ENCODE measurements around the gene TAF4.
"Not testable (repeated sequence)": the region's sequence is repeated elsewhere in the genome, so short reads cannot be mapped to it uniquely, and the experiment has no call there.

TAF4 gene

DNA sequence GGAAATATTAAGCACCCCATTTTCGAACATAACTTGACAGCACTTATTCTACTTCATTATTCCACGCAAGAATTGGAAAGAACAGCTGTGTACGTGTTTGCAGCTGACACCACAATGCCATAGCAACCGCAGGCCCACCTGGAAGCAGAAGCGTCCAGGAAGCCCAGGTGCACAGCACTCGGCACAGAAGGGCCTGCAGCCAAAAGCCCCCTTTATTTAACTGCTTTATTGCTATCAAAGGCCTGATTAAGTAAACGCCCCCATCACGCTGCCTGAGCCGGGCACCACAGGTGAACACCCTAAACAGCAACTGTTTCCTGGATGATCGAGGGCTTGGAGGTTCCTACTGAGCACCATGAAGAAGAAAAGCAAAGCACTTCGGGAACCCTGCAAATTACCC is 6.3 kb downstream of the TAF4 start:
- Mint-ChIP-seq H3K36me3 (ENCODE audit: insufficient read depth) (peaks cover 19% of the 10 kb centered on the region), H3K4me1 (ENCODE audit: low read depth in 2 of 2) (peaks cover 46 to 62% of the 10 kb centered on the region in 2 donors), H3K9me3 (no peaks in the 10 kb centered on the region), H3K27me3 (no peaks in the 10 kb centered on the region), H3K27ac (peak overlapping the region in 1 of 2 donors; percentile 80), H3K4me3 (no peak overlapping the region)
- DNase-seq (no peak), ATAC-seq (replicated peaks) (no peak)

DNA sequence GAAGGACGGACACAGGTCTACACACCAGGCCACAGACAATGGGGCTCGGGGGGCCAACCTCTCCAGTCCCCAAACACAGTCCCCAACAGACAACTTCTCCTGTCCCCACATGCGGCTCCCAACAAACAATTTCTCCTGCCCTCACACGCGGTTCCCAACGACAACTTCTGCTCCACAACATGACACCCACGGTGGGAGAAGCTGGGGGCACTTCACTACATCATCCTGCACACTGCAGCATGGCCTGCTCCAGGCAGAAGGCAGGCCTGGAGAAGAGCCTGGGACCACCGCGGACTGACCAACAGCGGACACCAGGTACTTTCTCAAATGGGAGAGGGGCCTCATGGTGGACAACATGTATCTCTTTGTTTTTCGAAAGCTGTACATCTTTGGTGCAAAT is 6.7 kb downstream of the TAF4 start:
- Mint-ChIP-seq H3K27ac (no peak overlapping the region), H3K36me3 (ENCODE audit: insufficient read depth) (peaks cover 16% of the 10 kb centered on the region), H3K4me3 (no peak overlapping the region), H3K27me3 (no peaks in the 10 kb centered on the region), H3K9me3 (no peaks in the 10 kb centered on the region), H3K4me1 (ENCODE audit: low read depth in 2 of 2) (peaks cover 50 to 67% of the 10 kb centered on the region in 2 donors)
- no peak for DNase-seq
- no peak for ATAC-seq (replicated peaks)

DNA sequence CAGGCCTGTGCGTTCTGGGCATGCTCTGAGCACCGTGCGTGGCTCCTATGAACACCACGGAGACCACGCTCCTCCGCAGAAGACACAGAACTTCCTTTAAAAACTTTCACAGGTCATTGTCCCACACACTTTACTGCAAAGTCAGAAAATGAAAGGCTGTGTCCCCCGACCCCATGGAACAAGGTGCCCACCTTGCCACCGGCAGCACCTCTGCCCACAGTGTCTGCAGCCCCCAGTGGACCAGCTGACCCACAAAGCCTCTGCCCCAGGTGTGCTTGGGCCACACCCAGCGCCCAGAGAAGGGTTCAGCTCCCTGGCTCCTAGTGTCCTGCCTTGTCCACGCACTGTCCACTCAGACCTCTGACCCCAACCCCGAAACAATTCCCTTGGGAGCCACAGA is 8.7 kb downstream of the TAF4 start:
- ATAC-seq (replicated peaks), result no peak
- Mint-ChIP-seq H3K9me3 (no peaks in the 10 kb centered on the region), H3K27me3 (no peaks in the 10 kb centered on the region), H3K4me3 (no peak overlapping the region), H3K4me1 (ENCODE audit: low read depth in 2 of 2) (peaks cover 45 to 63% of the 10 kb centered on the region in 2 donors), H3K36me3 (ENCODE audit: insufficient read depth) (peaks cover 10% of the 10 kb centered on the region), H3K27ac (peak overlapping the region; percentile 49 to 64)
- no peak for DNase-seq

DNA sequence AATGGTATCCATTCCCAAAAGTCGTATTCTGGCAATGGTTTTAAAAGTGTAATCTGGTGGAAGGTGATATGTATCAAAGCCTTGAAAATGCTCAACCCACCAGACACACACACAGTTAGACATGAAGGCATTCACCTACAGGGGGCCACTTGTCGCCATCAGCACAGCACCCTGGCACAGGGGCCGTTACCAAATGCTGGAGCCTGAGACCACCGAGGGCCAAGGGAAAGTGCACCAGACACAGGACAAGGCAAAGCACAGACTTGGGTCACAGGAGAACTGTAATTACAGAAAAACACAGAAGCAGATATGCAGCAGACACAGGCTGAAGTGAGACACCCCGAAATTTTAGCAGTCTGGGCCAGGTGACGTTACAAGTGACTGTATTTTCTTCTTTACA is 9.3 kb downstream of the TAF4 start:
- Mint-ChIP-seq H3K27ac (peak overlapping the region in 1 of 2 donors; percentile 49), H3K4me1 (ENCODE audit: low read depth in 2 of 2) (peaks cover 50 to 59% of the 10 kb centered on the region in 2 donors), H3K9me3 (no peaks in the 10 kb centered on the region), H3K27me3 (no peaks in the 10 kb centered on the region), H3K36me3 (ENCODE audit: insufficient read depth) (peaks cover 10% of the 10 kb centered on the region), H3K4me3 (no peak overlapping the region)
- DNase-seq, result no peak
- no peak for ATAC-seq (replicated peaks)

DNA sequence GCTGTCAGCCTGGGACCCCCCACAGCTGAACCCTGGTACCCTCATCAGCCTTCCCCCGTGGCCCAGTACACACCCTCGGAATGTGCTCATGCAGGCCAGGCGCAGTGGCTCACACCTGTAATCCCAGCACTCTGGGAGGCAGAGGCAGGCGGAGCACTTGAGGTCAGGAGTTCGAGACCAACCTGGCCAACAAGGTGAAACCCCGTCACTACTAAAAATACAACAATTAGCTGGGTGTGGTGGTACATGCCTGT is 9.9 kb downstream of the TAF4 start:
- not testable (repeated sequence) for H3K27ac Mint-ChIP-seq; H3K9me3 Mint-ChIP-seq; H3K4me3 Mint-ChIP-seq; H3K36me3 Mint-ChIP-seq (ENCODE audit: insufficient read depth); DNase-seq; H3K27me3 Mint-ChIP-seq; ATAC-seq (replicated peaks)
- peaks cover 50 to 55% of the 10 kb centered on the region in 2 donors for H3K4me1 Mint-ChIP-seq (ENCODE audit: low read depth in 2 of 2)

DNA sequence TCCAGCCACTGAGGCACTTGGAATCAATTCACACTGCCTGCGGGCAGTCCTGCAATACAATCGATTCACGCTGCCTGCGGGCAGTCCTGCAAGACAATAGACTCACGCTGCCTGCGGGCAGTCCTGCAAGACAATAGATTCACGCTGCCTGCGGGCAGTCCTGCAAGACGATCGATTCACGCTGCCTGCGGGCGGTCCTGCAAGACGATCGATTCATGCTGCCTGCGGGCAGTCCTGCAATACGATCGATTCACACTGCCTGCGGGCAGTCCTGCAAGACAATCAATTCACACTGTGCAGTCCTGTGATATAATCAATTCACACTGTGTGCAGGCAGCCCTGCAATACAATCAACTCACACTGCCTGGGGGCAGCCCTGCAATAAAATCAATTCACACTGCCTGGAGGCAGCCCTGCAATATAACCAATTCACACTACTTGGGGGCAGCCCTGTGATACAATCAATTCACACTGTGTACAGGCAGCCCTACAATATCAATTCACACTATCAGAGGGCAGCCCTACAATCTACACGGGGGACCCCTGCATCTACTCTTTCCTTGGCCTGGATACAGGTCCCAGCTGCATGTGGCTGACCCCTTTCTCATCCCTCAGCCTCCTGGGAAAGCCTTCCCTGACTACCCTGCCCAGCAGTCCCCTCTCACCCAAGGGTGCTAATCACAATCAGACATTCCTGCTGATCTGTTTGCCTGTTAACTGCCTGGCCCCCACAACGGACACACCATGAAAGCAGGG is 10.4 kb downstream of the TAF4 start:
- no peak for ATAC-seq (replicated peaks)
- no peak overlapping the region for H3K27ac Mint-ChIP-seq
- H3K9me3 Mint-ChIP-seq, result no peaks in the 10 kb centered on the region
- no peak for DNase-seq
- H3K36me3 Mint-ChIP-seq (ENCODE audit: insufficient read depth), result peaks cover 10% of the 10 kb centered on the region
- H3K27me3 Mint-ChIP-seq, result no peaks in the 10 kb centered on the region
- no peak overlapping the region for H3K4me3 Mint-ChIP-seq
- peaks cover 50 to 54% of the 10 kb centered on the region in 2 donors for H3K4me1 Mint-ChIP-seq (ENCODE audit: low read depth in 2 of 2)

DNA sequence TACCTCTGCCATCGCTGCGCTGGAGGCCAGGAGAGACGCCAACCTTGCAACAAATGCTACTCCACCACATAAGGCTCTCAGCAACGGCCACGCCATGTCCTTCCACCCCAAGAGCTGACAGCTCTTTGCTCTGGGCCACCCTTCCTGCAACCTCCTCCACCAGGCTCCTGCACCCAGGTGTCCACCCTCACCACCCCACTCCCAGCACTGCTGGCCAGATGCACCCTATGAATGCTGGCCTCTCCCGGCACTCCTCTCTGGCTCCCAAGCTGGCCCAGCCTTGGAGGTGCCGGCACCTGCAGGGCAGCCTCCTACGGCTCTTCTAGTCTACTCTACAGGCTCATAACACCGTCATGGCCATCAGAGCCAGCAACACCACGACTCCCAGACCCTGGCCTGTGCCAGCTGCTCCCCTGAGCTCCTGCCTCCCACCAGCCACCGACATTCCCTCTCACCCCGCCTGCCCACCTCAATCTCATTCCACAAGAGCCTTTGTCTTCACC is 11.2 kb downstream of the TAF4 start:
- Mint-ChIP-seq H3K4me1 (ENCODE audit: low read depth in 2 of 2) (peaks cover 50 to 54% of the 10 kb centered on the region in 2 donors), H3K27ac (no peak overlapping the region), H3K4me3 (no peak overlapping the region), H3K27me3 (no peaks in the 10 kb centered on the region), H3K9me3 (no peaks in the 10 kb centered on the region), H3K36me3 (ENCODE audit: insufficient read depth) (peaks cover 13% of the 10 kb centered on the region)
- DNase-seq (no peak), ATAC-seq (replicated peaks) (no peak)

DNA sequence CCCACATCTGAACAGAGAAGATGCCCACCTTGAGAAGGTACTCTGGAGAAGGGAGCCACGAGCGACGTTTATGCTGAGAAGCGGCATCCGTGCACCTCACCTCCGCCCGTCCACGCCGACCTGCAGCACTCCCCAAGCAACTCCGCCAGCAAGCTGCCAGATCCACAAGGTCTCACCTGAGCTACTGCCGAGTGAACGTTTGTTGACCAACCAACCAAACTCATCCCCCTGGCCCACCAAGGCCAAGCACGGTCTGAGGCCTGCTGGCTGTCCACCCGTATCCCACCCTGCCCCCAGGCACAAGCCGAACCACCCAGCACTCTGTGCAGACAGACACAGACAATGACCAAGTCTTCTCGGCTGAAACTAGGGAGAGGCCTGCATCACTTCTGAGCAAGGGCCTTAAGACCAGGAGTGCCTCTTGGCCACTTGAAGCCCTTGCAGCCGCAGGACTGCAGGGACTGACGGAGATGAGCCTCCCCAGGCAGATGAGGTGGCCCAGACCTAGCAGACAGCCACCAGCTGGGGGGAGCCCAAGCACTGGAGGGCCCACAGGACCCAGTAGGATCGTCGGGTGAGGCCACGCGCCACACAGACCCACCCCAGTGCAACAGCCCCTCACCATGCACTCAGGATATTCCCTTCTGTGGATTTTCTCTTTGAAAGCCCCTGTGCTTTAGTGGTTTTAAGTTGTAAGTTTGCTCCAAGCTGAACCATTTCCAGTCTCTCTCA is 12.1 kb downstream of the TAF4 start:
- Mint-ChIP-seq H3K4me1 (ENCODE audit: low read depth in 2 of 2) (peaks cover 51 to 55% of the 10 kb centered on the region in 2 donors), H3K27me3 (no peaks in the 10 kb centered on the region), H3K27ac (no peak overlapping the region), H3K9me3 (no peaks in the 10 kb centered on the region), H3K36me3 (ENCODE audit: insufficient read depth) (peaks cover 13% of the 10 kb centered on the region), H3K4me3 (no peak overlapping the region)
- no peak for ATAC-seq (replicated peaks)
- DNase-seq, result no peak

DNA sequence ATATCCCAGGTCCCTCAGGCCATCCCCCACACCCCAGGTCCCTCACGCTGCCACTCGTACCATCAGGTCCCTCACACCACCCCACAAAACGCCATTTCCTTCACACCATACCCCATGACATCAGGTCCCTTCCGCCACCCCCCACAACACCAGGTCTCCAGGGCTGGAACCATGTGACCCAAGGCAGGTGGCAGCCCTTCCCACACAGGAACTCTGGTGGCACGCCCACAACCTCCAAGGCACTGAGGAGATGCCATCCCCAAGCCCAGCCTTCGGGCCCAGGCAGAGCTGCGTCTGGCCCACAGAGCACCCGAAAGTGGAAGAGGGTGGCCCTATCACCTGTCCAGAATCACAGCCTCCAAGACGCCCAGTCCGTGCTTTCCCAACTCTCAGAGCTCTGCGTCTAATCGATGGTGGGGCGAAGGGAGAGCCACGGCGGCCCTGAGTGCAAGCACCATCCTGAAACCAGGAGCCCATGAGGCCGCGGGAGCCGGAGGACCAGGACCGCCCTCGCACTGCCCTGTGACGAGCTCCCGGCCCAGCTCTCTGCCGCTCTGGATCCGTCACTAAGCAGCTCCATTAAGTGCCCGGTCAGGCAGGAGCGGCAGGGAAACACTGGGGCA is 12.7 kb downstream of the TAF4 start:
- H3K4me1 Mint-ChIP-seq (ENCODE audit: low read depth in 2 of 2), result peaks cover 53 to 59% of the 10 kb centered on the region in 2 donors
- no peak for ATAC-seq (replicated peaks)
- H3K4me3 Mint-ChIP-seq, result no peak overlapping the region
- H3K27me3 Mint-ChIP-seq, result no peaks in the 10 kb centered on the region
- no peak for DNase-seq
- H3K27ac Mint-ChIP-seq, result peak overlapping the region in 1 of 2 donors; percentile 79
- H3K9me3 Mint-ChIP-seq, result no peaks in the 10 kb centered on the region
- H3K36me3 Mint-ChIP-seq (ENCODE audit: insufficient read depth), result peaks cover 13% of the 10 kb centered on the region

DNA sequence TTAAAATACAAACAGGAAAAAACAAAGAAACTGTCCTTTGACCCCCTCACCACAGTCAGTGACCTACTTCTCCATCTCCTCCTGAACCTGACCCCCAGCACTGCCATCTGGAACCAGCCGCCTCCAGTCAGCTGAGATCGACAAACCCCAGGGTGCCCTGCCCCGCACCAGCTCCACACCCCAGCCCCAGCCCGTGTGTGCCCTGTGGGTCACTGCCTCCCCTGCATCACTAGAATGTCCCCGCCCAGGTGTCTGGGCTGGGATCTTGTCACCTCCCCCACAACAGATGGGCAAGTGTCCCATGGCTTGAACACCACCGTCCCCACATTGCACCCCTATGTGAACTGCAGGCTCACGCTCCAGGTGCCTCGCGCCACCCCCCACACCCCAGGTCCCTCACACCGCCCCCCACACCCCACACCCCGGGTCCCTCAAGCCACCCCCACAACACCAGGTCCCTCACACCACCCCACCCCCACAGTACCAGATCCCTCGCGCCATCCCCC is 13.3 kb downstream of the TAF4 start:
- H3K27ac Mint-ChIP-seq, result peak overlapping the region in 1 of 2 donors; percentile 79
- H3K36me3 Mint-ChIP-seq (ENCODE audit: insufficient read depth), result peaks cover 13% of the 10 kb centered on the region
- peaks cover 57 to 65% of the 10 kb centered on the region in 2 donors for H3K4me1 Mint-ChIP-seq (ENCODE audit: low read depth in 2 of 2)
- DNase-seq, result no peak
- no peaks in the 10 kb centered on the region for H3K9me3 Mint-ChIP-seq
- H3K4me3 Mint-ChIP-seq, result no peak overlapping the region
- no peaks in the 10 kb centered on the region for H3K27me3 Mint-ChIP-seq
- no peak for ATAC-seq (replicated peaks)

DNA sequence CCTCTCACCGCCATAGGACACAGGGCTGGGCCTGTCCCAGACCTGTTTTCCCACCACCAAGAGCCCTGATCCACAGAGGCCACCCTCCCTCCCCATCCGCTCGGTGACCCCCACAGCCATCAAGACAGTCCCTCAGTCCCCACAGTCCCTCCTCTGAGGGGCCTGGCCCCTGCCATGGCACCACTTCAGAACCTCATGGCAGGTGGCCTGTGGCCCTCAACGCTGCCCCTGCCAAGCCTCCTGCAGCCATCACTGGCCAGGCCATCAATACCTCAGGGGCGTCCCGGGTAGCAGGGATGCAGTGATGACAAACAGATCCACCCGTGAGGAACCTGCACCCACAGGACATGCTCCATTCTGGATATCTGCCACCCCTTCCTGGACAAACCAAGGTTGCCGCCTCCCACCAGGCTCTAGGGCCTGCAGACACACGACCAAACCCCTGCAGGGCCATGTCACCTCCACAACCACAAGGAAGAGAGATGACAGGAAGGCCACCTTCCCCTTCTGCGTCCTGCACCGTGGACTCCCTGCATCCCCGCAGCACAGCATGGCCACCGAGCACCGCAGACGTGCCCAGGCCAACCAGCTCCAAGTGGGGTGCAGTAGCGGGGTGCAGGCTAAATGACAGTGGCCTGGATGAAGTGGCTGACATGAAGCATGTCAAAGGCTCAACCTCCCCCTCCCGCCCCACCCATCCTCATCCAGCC is 14.0 kb downstream of the TAF4 start:
- H3K4me1 Mint-ChIP-seq (ENCODE audit: low read depth in 2 of 2), result peaks cover 54 to 69% of the 10 kb centered on the region in 2 donors
- no peaks in the 10 kb centered on the region for H3K9me3 Mint-ChIP-seq
- peaks cover 13% of the 10 kb centered on the region for H3K36me3 Mint-ChIP-seq (ENCODE audit: insufficient read depth)
- H3K27me3 Mint-ChIP-seq, result no peaks in the 10 kb centered on the region
- peak overlapping the region in 1 of 2 donors; percentile 56 for H3K27ac Mint-ChIP-seq
- DNase-seq, result no peak
- ATAC-seq (replicated peaks), result no peak
- no peak overlapping the region for H3K4me3 Mint-ChIP-seq

DNA sequence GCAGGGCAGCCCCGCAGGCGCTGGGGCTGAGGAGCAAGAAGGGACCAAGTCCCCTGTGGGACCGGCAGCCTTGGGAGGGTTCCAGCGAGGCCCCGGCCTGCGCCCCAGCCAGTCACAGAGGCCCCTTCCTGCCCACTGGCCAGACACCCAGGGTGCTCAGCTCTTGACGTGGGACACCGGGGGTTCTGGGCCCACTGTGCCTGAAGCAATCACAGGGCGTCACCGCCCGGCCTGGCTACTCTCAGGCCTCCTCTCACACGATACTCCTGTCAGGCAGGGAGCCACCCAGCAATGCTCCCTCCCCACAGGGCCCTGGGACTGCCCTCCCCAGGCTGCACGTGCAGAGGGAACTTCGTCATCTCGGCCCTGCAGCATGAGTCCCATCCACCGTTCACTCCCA is 14.5 kb downstream of the TAF4 start:
- no peak for DNase-seq
- peaks cover 13% of the 10 kb centered on the region for H3K36me3 Mint-ChIP-seq (ENCODE audit: insufficient read depth)
- peak overlapping the region; percentile 13 to 56 for H3K27ac Mint-ChIP-seq
- no peak overlapping the region for H3K4me3 Mint-ChIP-seq
- no peaks in the 10 kb centered on the region for H3K9me3 Mint-ChIP-seq
- peaks cover 54 to 74% of the 10 kb centered on the region in 2 donors for H3K4me1 Mint-ChIP-seq (ENCODE audit: low read depth in 2 of 2)
- ATAC-seq (replicated peaks), result no peak
- H3K27me3 Mint-ChIP-seq, result no peaks in the 10 kb centered on the region
